Retinal pigment epithelial cell (primary cell): ENCODE results near the gene TTC28.

Experiments used
- DNase-seq: peaks from one replicate; pipeline ENCODE4 v3.0.0-alpha.2; 2010; ENCODE audit warnings: low read depth
- H3K4me3 ChIP-seq: 2 replicates; pipeline ENCODE4 v1.5.1; 2011; ENCODE audit warnings: mild to moderate bottlenecking, low read length, control low read depth, moderate library complexity
- CTCF ChIP-seq: conservative IDR thresholded peaks from 2 replicates; pipeline ENCODE4 v1.5.1; 2011; ENCODE audit warnings: low read depth, low read length, control low read depth, inconsistent platforms

The TTC28 gene

GRCh38 chr22:28418008-28418407 lies 261.6 kb downstream of the TTC28 start:
- no peak for TF ChIP-seq CTCF
- no peak overlapping the region for H3K4me3 ChIP-seq
- DNase-seq: no peak

- no peak for TF ChIP-seq CTCF
- no peak overlapping the region for H3K4me3 ChIP-seq
- DNase-seq: no peak
Measured at GRCh38 chr22:28417431-28417830, 262.2 kb downstream of the TTC28 start.

- no peak overlapping the region for H3K4me3 ChIP-seq
- DNase-seq: no peak
- no peak for TF ChIP-seq CTCF
Measured at GRCh38 chr22:28414913-28415312, 264.7 kb downstream of the TTC28 start.

- DNase-seq: no peak
- TF ChIP-seq CTCF: no peak
- H3K4me3 ChIP-seq: no peak overlapping the region
Measured at GRCh38 chr22:28413612-28414399, 265.8 kb downstream of the TTC28 start.

GRCh38 chr22:28412109-28412508 lies 267.5 kb downstream of the TTC28 start:
- no peak for DNase-seq
- no peak overlapping the region for H3K4me3 ChIP-seq
- TF ChIP-seq CTCF: no peak

GRCh38 chr22:28411125-28411524 lies 268.5 kb downstream of the TTC28 start:
- no peak overlapping the region for H3K4me3 ChIP-seq
- no peak for TF ChIP-seq CTCF
- DNase-seq: no peak
